GM12872 (cell line): ENCODE measurements around the gene EPHB3.

Source experiments
- CTCF ChIP-seq: IDR thresholded peaks from 3 replicates; pipeline ENCODE4 v1.5.1; 2011; ENCODE audit warnings: low read depth, mild to moderate bottlenecking, low read length, moderate library complexity; ENCODE audit not compliant: insufficient read depth

EPHB3 gene

DNA sequence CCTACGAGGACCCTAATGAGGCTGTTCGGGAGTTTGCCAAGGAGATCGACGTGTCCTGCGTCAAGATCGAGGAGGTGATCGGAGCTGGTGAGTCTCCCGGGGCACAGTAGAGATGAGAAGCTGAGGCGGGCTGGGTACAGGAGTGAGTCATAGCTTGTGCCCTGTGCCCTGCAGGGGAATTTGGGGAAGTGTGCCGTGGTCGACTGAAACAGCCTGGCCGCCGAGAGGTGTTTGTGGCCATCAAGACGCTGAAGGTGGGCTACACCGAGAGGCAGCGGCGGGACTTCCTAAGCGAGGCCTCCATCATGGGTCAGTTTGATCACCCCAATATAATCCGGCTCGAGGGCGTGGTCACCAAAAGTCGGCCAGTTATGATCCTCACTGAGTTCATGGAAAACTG, 17.9 kb downstream of the EPHB3 start:
- no peak for TF ChIP-seq CTCF

- no peak for TF ChIP-seq CTCF
These were observed 18.8 kb downstream of the EPHB3 start for GRCh38 chr3:184580376-184580775.

DNA sequence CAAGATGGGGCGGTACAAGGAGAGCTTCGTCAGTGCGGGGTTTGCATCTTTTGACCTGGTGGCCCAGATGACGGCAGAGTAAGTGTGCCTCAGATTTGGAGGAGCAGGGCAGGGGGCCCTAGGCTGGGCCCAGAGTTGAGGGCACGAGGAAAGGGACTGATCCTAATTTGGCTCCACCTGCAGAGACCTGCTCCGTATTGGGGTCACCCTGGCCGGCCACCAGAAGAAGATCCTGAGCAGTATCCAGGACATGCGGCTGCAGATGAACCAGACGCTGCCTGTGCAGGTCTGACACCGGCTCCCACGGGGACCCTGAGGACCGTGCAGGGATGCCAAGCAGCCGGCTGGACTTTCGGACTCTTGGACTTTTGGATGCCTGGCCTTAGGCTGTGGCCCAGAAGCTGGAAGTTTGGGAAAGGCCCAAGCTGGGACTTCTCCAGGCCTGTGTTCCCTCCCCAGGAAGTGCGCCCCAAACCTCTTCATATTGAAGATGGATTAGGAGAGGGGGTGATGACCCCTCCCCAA, 19.8 kb downstream of the EPHB3 start:
- no peak for TF ChIP-seq CTCF

GRCh38 chr3:184582646-184583577, 21.3 kb downstream of the EPHB3 start:
- no peak for TF ChIP-seq CTCF

GRCh38 chr3:184583578-184584451, 22.2 kb downstream of the EPHB3 start:
- TF ChIP-seq CTCF = no peak

- no peak for TF ChIP-seq CTCF
These were observed 22.9 kb downstream of the EPHB3 start for GRCh38 chr3:184584464-184584891.

- no peak for TF ChIP-seq CTCF
These were observed 24.0 kb downstream of the EPHB3 start for GRCh38 chr3:184585545-184585944.
